ENCODE results near the gene TEKT5.

Gene TEKT5

GRCh38 chr16:10684511-10685151, 10.1 kb downstream of the TEKT5 start:
- no peak overlapping the region for H3K9ac ChIP-seq (ENCODE audit: low read length)

GRCh38 chr16:10683170-10683569, 11.6 kb downstream of the TEKT5 start:
- H3K27ac ChIP-seq (ENCODE audit: low read depth, low read length): no peak overlapping the region
- H3K27me3 ChIP-seq (ENCODE audit: low read length): no peaks in the 10 kb centered on the region
- TF ChIP-seq CTCF (IDR thresholded peaks at IDR 0.05; ENCODE audit: insufficient read depth, low read length, poor library complexity, severe bottlenecking) (no peak), EZH2phosphoT487 (conservative IDR thresholded peaks at IDR 0.05; ENCODE audit: low read length) (no peak)
- no peak overlapping the region for H3K4me2 ChIP-seq (ENCODE audit: low read depth, low read length, poor library complexity, severe bottlenecking)
- no peak overlapping the region for H3K9ac ChIP-seq (ENCODE audit: low read length)
- no peaks in the 10 kb centered on the region for H3F3A ChIP-seq (ENCODE audit: insufficient read depth)
- H2AFZ ChIP-seq (ENCODE audit: low read depth, low read length, severe bottlenecking): no peak overlapping the region
- no peaks in the 10 kb centered on the region for H3K9me3 ChIP-seq (ENCODE audit: insufficient read depth, low read length)
- no peaks in the 10 kb centered on the region for H3K9me2 ChIP-seq (replicated peaks; ENCODE audit: insufficient read depth, low read length)
- no peaks in the 10 kb centered on the region for H3K36me3 ChIP-seq (ENCODE audit: low read length)
- no peaks in the 10 kb centered on the region for H4K20me1 ChIP-seq (ENCODE audit: low read depth, low read length)
- no peaks in the 10 kb centered on the region for H3K79me2 ChIP-seq (ENCODE audit: insufficient read depth, low read length)
- no peak overlapping the region for H3K4me3 ChIP-seq (ENCODE audit: insufficient read depth, low read length, poor library complexity, severe bottlenecking)

More at GRCh38 chr16:10684511-10685151, 10.1 kb downstream of the TEKT5 start:
- Histone ChIP-seq H3K36me3 (ENCODE audit: low read length) (no peaks in the 10 kb centered on the region), H3K4me2 (ENCODE audit: low read depth, low read length, poor library complexity, severe bottlenecking) (no peak overlapping the region), H3K27me3 (ENCODE audit: low read length) (no peaks in the 10 kb centered on the region), H2AFZ (ENCODE audit: low read depth, low read length, severe bottlenecking) (no peak overlapping the region), H4K20me1 (ENCODE audit: low read depth, low read length) (no peaks in the 10 kb centered on the region), H3K4me3 (ENCODE audit: insufficient read depth, low read length, poor library complexity, severe bottlenecking) (no peak overlapping the region), H3K9me2 (replicated peaks; ENCODE audit: insufficient read depth, low read length) (no peaks in the 10 kb centered on the region), H3K9me3 (ENCODE audit: insufficient read depth, low read length) (no peaks in the 10 kb centered on the region), H3K79me2 (ENCODE audit: insufficient read depth, low read length) (no peaks in the 10 kb centered on the region), H3K27ac (ENCODE audit: low read depth, low read length) (no peak overlapping the region), H3F3A (ENCODE audit: insufficient read depth) (no peaks in the 10 kb centered on the region)
- TF ChIP-seq CTCF (IDR thresholded peaks at IDR 0.05; ENCODE audit: insufficient read depth, low read length, poor library complexity, severe bottlenecking) (no peak), EZH2phosphoT487 (conservative IDR thresholded peaks at IDR 0.05; ENCODE audit: low read length) (no peak)

GRCh38 chr16:10682604-10683003, 12.1 kb downstream of the TEKT5 start:
- Histone ChIP-seq H3K9me2 (replicated peaks; ENCODE audit: insufficient read depth, low read length) (no peaks in the 10 kb centered on the region), H3K9ac (ENCODE audit: low read length) (no peak overlapping the region), H3F3A (ENCODE audit: insufficient read depth) (no peaks in the 10 kb centered on the region), H3K4me2 (ENCODE audit: low read depth, low read length, poor library complexity, severe bottlenecking) (no peak overlapping the region), H3K27me3 (ENCODE audit: low read length) (no peaks in the 10 kb centered on the region), H3K9me3 (ENCODE audit: insufficient read depth, low read length) (no peaks in the 10 kb centered on the region), H3K27ac (ENCODE audit: low read depth, low read length) (no peak overlapping the region), H3K79me2 (ENCODE audit: insufficient read depth, low read length) (no peaks in the 10 kb centered on the region), H3K36me3 (ENCODE audit: low read length) (no peaks in the 10 kb centered on the region), H2AFZ (ENCODE audit: low read depth, low read length, severe bottlenecking) (no peak overlapping the region), H4K20me1 (ENCODE audit: low read depth, low read length) (no peaks in the 10 kb centered on the region), H3K4me3 (ENCODE audit: insufficient read depth, low read length, poor library complexity, severe bottlenecking) (no peak overlapping the region)
- TF ChIP-seq EZH2phosphoT487 (conservative IDR thresholded peaks at IDR 0.05; ENCODE audit: low read length) (no peak), CTCF (IDR thresholded peaks at IDR 0.05; ENCODE audit: insufficient read depth, low read length, poor library complexity, severe bottlenecking) (no peak)

All from SU-DHL-6 (cell line).